HEK293 (cell line): Measurements from ENCODE around the gene MUS81.
"Not testable (repeated sequence)": the region's sequence is repeated elsewhere in the genome, so short reads cannot be mapped to it uniquely, and the experiment has no call there.

ENCODE experiments used
- CTCF ChIA-PET: fragments of 350-600 bp; formaldehyde crosslinking; extraction: SDS; loops from one replicate; lab custom pipeline; 2021; ENCODE audit warnings: antibody characterized with exemption; lab: Yijun Ruan, JAX
- POLR2A ChIA-PET: fragments of 300-600 bp; formaldehyde crosslinking; extraction: SDS; loops from one replicate; lab custom pipeline; 2020; ENCODE audit warnings: antibody characterized with exemption, inconsistent platforms; lab: Yijun Ruan, JAX
- H3K27ac ChIP-seq: fragments of 200-500 bp; sonication (Bioruptor generic); 2 replicates; pipeline ENCODE4 v1.5.1; 2014; ENCODE audit warnings: low read depth, low read length, control low read depth, inconsistent platforms; ENCODE audit errors: extremely low read depth
- H3K36me3 ChIP-seq, 2 experiments: fragments of 200-500 bp in 1 of 2; sonication (Bioruptor generic) in 1 of 2; 1 replicate in 1 of 2; 2 replicates in 1 of 2; pipeline ENCODE4 v1.5.1; 2014 to 2017; ENCODE audit warnings: inconsistent platforms in 2 of 2, low read length in 2 of 2; ENCODE audit not compliant: control insufficient read depth in 2 of 2, insufficient read depth in 1 of 2
- H3K4me1 ChIP-seq: fragments of 200-500 bp; sonication (Bioruptor generic); 2 replicates; pipeline ENCODE4 v1.5.1; 2014; ENCODE audit warnings: mild to moderate bottlenecking, low read length, inconsistent platforms; ENCODE audit not compliant: control insufficient read depth, insufficient read depth
- H3K4me3 ChIP-seq: 2 replicates; pipeline ENCODE4 v1.5.1; 2011; ENCODE audit warnings: low read depth, mild to moderate bottlenecking, control low read depth, low read length, moderate library complexity
- H3K9me3 ChIP-seq: fragments of 200-500 bp; sonication (Bioruptor generic); 2 replicates; pipeline ENCODE4 v1.5.1; 2014; ENCODE audit warnings: low read depth, low read length, inconsistent platforms; ENCODE audit not compliant: control insufficient read depth, insufficient read depth
- KLF10 ChIP-seq: fragments of 450-650 bp; IDR thresholded peaks from 2 replicates; pipeline ENCODE4 v1.5.1; 2018; ENCODE audit warnings: missing biosample characterization, mild to moderate bottlenecking, missing genetic modification characterization
- SETDB1 ChIP-seq: IDR thresholded peaks from one replicate; pipeline ENCODE4 v1.6.1; 2017; ENCODE audit warnings: mild to moderate bottlenecking, low read length, moderate library complexity, mixed read lengths; ENCODE audit not compliant: insufficient read length
- ZBTB17 ChIP-seq: fragments of 450-650 bp; formaldehyde crosslinking; IDR thresholded peaks from 2 replicates; pipeline ENCODE4 v1.5.1; 2016; ENCODE audit warnings: missing biosample characterization, missing genetic modification characterization
- ZFP69B ChIP-seq: fragments of 450-650 bp; formaldehyde crosslinking; IDR thresholded peaks from 2 replicates; pipeline ENCODE4 v1.5.1; 2016; ENCODE audit warnings: missing biosample characterization, missing genetic modification characterization
- ZNF10 ChIP-seq: fragments of 450-650 bp; formaldehyde crosslinking; IDR thresholded peaks from 2 replicates; pipeline ENCODE4 v1.5.1; 2017; ENCODE audit warnings: missing biosample characterization, missing genetic modification characterization
- ZNF248 ChIP-seq: fragments of 450-650 bp; formaldehyde crosslinking; IDR thresholded peaks from 2 replicates; pipeline ENCODE4 v1.5.1; 2017; ENCODE audit warnings: missing biosample characterization, missing genetic modification characterization
- TF ChIP-seq, protein P1 (sequence below): fragments of 450-650 bp; formaldehyde crosslinking; IDR thresholded peaks from 2 replicates; pipeline ENCODE4 v1.5.1; 2016; ENCODE audit warnings: missing biosample characterization, missing genetic modification characterization
- TF ChIP-seq, protein P2 (sequence below): fragments of 450-650 bp; formaldehyde crosslinking; IDR thresholded peaks from 2 replicates; pipeline ENCODE4 v1.5.1; 2016; ENCODE audit warnings: missing biosample characterization, missing genetic modification characterization, borderline replicate concordance
- TF ChIP-seq, protein P3 (sequence below): fragments of 450-650 bp; formaldehyde crosslinking; IDR thresholded peaks from 2 replicates; pipeline ENCODE4 v1.5.1; 2016; ENCODE audit warnings: missing biosample characterization, missing genetic modification characterization
- TF ChIP-seq, protein P4 (sequence below): fragments of 450-650 bp; formaldehyde crosslinking; IDR thresholded peaks from 2 replicates; pipeline ENCODE4 v1.5.1; 2016; ENCODE audit warnings: missing biosample characterization, missing genetic modification characterization

Gene MUS81

DNA sequence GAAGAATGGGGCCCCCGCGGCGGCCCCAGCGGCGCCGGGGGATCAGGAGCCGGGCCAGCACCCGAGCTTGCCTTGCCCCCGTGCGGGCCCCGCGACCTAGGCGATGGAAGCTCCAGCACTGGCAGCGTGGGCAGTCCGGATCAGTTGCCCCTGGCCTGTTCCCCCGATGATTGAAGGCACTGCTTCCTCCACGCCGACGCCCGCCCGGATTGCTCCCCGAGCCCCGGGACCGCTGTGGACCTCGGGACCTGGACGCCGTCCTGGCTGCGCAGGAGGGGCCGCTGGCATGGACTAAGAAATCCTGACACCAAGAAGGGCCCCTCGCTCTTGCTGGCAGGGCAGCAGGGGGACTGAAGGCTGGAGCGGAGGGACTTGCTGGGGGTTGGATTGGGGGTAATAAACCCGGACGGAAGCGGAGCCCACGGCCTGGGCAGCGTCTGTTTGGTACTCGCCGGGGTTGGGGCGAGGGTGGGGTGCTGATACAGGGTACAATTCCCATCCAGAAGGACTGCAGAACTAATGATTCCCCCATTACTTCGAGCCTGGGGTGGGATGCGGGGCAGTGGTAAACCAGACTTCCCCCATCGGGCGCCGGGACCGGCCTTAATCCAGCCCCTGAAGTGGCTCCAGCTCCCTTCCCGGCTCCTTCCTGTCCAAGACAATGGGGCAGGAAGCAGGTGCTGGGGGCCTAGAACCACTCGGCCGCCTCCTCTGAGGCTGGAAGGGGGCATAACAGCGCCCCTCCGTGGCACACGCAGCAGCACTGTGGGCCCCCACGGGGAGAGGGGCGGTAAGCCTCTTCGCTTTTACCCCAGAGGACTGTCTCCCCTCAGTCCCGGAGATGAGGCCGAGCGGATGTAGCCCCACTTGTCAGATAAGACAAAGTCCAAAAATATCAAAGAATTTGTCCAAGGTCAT, 31.2 kb downstream of the MUS81 start (continued):
- TF ChIP-seq, protein P1, sequence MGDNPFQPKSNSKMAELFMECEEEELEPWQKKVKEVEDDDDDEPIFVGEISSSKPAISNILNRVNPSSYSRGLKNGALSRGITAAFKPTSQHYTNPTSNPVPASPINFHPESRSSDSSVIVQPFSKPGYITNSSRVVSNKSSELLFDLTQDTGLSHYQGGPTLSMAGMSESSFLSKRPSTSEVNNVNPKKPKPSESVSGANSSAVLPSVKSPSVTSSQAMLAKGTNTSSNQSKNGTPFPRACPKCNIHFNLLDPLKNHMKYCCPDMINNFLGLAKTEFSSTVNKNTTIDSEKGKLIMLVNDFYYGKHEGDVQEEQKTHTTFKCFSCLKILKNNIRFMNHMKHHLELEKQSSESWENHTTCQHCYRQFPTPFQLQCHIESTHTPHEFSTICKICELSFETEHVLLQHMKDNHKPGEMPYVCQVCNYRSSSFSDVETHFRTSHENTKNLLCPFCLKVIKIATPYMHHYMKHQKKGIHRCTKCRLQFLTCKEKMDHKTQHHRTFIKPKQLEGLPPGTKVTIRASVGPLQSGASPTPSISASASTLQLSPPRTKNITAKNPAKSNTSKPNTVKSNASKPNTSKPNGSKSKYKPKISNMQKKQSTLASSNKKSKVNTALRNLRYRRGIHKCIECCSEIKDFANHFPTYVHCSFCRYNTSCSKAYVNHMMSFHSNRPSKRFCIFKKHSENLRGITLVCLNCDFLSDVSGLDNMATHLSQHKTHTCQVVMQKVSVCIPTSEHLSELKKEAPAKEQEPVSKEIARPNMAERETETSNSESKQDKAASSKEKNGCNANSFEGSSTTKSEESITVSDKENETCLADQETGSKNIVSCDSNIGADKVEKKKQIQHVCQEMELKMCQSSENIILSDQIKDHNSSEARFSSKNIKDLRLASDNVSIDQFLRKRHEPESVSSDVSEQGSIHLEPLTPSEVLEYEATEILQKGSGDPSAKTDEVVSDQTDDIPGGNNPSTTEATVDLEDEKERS (tag by site-specific recombination) = no peak
- TF ChIP-seq ZNF248 (tag by site-specific recombination) (no peak), ZFP69B (tag by site-specific recombination) (peak; percentile 86), ZBTB17 (tag by site-specific recombination) (peak; percentile 28; the same call in 1 of the 2 replicates), KLF10 (tag by site-specific recombination) (no peak), ZNF10 (tag by site-specific recombination) (peak; percentile 83), SETDB1 (no peak)
- TF ChIP-seq, protein P2, sequence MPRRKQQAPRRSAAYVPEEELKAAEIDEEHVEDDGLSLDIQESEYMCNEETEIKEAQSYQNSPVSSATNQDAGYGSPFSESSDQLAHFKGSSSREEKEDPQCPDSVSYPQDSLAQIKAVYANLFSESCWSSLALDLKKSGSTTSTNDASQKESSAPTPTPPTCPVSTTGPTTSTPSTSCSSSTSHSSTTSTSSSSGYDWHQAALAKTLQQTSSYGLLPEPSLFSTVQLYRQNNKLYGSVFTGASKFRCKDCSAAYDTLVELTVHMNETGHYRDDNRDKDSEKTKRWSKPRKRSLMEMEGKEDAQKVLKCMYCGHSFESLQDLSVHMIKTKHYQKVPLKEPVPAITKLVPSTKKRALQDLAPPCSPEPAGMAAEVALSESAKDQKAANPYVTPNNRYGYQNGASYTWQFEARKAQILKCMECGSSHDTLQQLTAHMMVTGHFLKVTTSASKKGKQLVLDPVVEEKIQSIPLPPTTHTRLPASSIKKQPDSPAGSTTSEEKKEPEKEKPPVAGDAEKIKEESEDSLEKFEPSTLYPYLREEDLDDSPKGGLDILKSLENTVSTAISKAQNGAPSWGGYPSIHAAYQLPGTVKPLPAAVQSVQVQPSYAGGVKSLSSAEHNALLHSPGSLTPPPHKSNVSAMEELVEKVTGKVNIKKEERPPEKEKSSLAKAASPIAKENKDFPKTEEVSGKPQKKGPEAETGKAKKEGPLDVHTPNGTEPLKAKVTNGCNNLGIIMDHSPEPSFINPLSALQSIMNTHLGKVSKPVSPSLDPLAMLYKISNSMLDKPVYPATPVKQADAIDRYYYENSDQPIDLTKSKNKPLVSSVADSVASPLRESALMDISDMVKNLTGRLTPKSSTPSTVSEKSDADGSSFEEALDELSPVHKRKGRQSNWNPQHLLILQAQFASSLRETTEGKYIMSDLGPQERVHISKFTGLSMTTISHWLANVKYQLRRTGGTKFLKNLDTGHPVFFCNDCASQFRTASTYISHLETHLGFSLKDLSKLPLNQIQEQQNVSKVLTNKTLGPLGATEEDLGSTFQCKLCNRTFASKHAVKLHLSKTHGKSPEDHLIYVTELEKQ (tag by site-specific recombination) = no peak
- TF ChIP-seq, protein P3, sequence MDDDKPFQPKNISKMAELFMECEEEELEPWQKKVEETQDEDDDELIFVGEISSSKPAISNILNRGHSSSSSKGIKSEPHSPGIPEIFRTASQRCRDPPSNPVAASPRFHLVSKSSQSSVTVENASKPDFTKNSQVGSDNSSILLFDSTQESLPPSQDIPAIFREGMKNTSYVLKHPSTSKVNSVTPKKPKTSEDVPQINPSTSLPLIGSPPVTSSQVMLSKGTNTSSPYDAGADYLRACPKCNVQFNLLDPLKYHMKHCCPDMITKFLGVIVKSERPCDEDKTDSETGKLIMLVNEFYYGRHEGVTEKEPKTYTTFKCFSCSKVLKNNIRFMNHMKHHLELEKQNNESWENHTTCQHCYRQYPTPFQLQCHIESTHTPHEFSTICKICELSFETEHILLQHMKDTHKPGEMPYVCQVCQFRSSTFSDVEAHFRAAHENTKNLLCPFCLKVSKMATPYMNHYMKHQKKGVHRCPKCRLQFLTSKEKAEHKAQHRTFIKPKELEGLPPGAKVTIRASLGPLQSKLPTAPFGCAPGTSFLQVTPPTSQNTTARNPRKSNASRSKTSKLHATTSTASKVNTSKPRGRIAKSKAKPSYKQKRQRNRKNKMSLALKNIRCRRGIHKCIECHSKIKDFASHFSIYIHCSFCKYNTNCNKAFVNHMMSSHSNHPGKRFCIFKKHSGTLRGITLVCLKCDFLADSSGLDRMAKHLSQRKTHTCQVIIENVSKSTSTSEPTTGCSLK (tag by site-specific recombination) = no peak

DNA sequence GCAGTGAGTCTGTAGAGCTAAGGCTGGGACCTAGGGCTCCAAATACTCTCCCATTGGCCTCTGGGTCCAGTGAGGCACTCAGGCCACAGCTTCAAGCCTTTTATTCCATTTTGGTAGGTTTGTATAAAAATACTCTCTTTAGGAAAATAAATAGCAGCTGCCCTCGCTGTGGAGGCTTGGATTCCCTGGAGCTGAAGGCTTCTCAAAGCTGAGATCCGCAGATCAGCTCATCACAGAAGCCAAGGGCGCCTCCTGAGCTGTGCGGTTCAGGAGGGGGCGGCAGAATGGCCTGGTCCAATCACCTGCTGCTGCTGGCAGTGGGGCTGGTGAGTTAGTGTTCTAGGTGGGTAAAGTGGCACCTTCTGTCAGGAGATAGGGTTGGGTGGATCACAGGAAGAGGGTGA, 31.9 kb downstream of the MUS81 start:
- TF ChIP-seq, protein P4, sequence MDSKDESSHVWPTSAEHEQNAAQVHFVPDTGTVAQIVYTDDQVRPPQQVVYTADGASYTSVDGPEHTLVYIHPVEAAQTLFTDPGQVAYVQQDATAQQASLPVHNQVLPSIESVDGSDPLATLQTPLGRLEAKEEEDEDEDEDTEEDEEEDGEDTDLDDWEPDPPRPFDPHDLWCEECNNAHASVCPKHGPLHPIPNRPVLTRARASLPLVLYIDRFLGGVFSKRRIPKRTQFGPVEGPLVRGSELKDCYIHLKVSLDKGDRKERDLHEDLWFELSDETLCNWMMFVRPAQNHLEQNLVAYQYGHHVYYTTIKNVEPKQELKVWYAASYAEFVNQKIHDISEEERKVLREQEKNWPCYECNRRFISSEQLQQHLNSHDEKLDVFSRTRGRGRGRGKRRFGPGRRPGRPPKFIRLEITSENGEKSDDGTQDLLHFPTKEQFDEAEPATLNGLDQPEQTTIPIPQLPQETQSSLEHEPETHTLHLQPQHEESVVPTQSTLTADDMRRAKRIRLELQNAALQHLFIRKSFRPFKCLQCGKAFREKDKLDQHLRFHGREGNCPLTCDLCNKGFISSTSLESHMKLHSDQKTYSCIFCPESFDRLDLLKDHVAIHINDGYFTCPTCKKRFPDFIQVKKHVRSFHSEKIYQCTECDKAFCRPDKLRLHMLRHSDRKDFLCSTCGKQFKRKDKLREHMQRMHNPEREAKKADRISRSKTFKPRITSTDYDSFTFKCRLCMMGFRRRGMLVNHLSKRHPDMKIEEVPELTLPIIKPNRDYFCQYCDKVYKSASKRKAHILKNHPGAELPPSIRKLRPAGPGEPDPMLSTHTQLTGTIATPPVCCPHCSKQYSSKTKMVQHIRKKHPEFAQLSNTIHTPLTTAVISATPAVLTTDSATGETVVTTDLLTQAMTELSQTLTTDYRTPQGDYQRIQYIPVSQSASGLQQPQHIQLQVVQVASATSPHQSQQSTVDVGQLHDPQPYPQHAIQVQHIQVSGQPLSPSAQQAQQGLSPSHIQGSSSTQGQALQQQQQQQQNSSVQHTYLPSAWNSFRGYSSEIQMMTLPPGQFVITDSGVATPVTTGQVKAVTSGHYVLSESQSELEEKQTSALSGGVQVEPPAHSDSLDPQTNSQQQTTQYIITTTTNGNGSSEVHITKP (tag by site-specific recombination) = peak; percentile 57
- not testable (repeated sequence) for H3K4me3 ChIP-seq, H3K27ac ChIP-seq, H3K9me3 ChIP-seq, H3K4me1 ChIP-seq, H3K36me3 ChIP-seq
- ChIA-PET POLR2A (interaction anchor here (5.6 to 6.1 kb wide), 2 partner anchors 8 to 33 kb away, joined by 74 to 121 read pairs; partner anchors contain the start of genes CFL1, FOSL1 and MUS81), CTCF (interaction anchor here (0.6 to 1.9 kb wide), 3 partner anchors 33 to 1134 kb away, joined by 3 to 5 read pairs (median 4); no protein-coding TSS in a partner anchor)
